ENCODE measurements around the gene ABLIM3. TPM values are rescaled to one million over a fixed set of nuclear protein-coding genes. Genes with fewer than 3 reads are reported as not detected.

Gene ABLIM3
- total and polyA plus RNA-seq, 2 experiments from 2014 or later, result 7.3 to 7.8 TPM

- Histone ChIP-seq H3K27me3 (no peaks in the 10 kb centered on the region), H3K9me3 (ENCODE audit: low read depth) (no peaks in the 10 kb centered on the region), H4K20me1 (ENCODE audit: insufficient read depth, poor library complexity, severe bottlenecking) (no peaks in the 10 kb centered on the region), H3K4me2 (no peak overlapping the region), H3K4me3 (no peak overlapping the region), H2AFZ (no peak overlapping the region), H3K36me3 (replicated peaks; ENCODE audit: insufficient read depth, low read depth) (no peaks in the 10 kb centered on the region), H3K79me2 (no peaks in the 10 kb centered on the region), H3K4me1 (ENCODE audit: insufficient read depth) (no peaks in the 10 kb centered on the region), H3K9me2 (replicated peaks; ENCODE audit: insufficient read depth) (no peaks in the 10 kb centered on the region), H3K27ac (no peak overlapping the region)
- TF ChIP-seq EZH2 (IDR thresholded peaks at IDR 0.05; ENCODE audit: borderline replicate concordance), result no peak
- no peak for TF ChIP-seq EZH2phosphoT487 (IDR thresholded peaks at IDR 0.05; ENCODE audit: low read depth, severe bottlenecking, unreplicated experiment)
- TF ChIP-seq CTCF (IDR thresholded peaks at IDR 0.05; ENCODE audit: poor library complexity), result no peak
- no peak for DNase-seq (ENCODE audit: low spot score)
Observed at GRCh38 chr5:149118463-149118862, 22.8 kb upstream of the ABLIM3 start.

GRCh38 chr5:149121145-149121544 lies 20.1 kb upstream of the ABLIM3 start:
- no peaks in the 10 kb centered on the region for H3K9me2 ChIP-seq (replicated peaks; ENCODE audit: insufficient read depth)
- no peak for TF ChIP-seq CTCF (IDR thresholded peaks at IDR 0.05; ENCODE audit: poor library complexity)
- no peak for TF ChIP-seq EZH2phosphoT487 (IDR thresholded peaks at IDR 0.05; ENCODE audit: low read depth, severe bottlenecking, unreplicated experiment)
- no peak for TF ChIP-seq EZH2 (IDR thresholded peaks at IDR 0.05; ENCODE audit: borderline replicate concordance)
- H4K20me1 ChIP-seq (ENCODE audit: insufficient read depth, poor library complexity, severe bottlenecking), result no peaks in the 10 kb centered on the region
- 84% methylated on average over 2 of the region's 2 CpGs for WGBS (ENCODE audit: low lambda C conversion rate, missing lambda C conversion rate)
- no peaks in the 10 kb centered on the region for H3K79me2 ChIP-seq
- H3K4me2 ChIP-seq, result no peak overlapping the region
- no peak overlapping the region for H3K27ac ChIP-seq
- H3K36me3 ChIP-seq (replicated peaks; ENCODE audit: insufficient read depth, low read depth), result no peaks in the 10 kb centered on the region
- H3K4me1 ChIP-seq (ENCODE audit: insufficient read depth), result peaks cover 7% of the 10 kb centered on the region
- no peaks in the 10 kb centered on the region for H3K9me3 ChIP-seq (ENCODE audit: low read depth)
- DNase-seq (ENCODE audit: low spot score), result no peak
- H3K27me3 ChIP-seq, result no peaks in the 10 kb centered on the region
- no peak overlapping the region for H2AFZ ChIP-seq
- H3K4me3 ChIP-seq, result no peak overlapping the region

GRCh38 chr5:149123211-149123610 lies 18.1 kb upstream of the ABLIM3 start:
- H3K4me2 ChIP-seq, result no peak overlapping the region

More at GRCh38 chr5:149123211-149123610, 18.1 kb upstream of the ABLIM3 start:
- Histone ChIP-seq H3K27me3 (no peaks in the 10 kb centered on the region), H4K20me1 (ENCODE audit: insufficient read depth, poor library complexity, severe bottlenecking) (no peaks in the 10 kb centered on the region), H3K79me2 (no peaks in the 10 kb centered on the region), H3K9me2 (replicated peaks; ENCODE audit: insufficient read depth) (no peaks in the 10 kb centered on the region), H2AFZ (no peak overlapping the region), H3K27ac (no peak overlapping the region), H3K4me1 (ENCODE audit: insufficient read depth) (peaks cover 12% of the 10 kb centered on the region), H3K4me3 (no peak overlapping the region), H3K36me3 (replicated peaks; ENCODE audit: insufficient read depth, low read depth) (no peaks in the 10 kb centered on the region), H3K9me3 (ENCODE audit: low read depth) (no peaks in the 10 kb centered on the region)
- no peak for DNase-seq (ENCODE audit: low spot score)
- 83% methylated on average over 9 of the region's 9 CpGs for WGBS (ENCODE audit: low lambda C conversion rate, missing lambda C conversion rate)
- TF ChIP-seq CTCF (IDR thresholded peaks at IDR 0.05; ENCODE audit: poor library complexity) (no peak), EZH2 (IDR thresholded peaks at IDR 0.05; ENCODE audit: borderline replicate concordance) (no peak), EZH2phosphoT487 (IDR thresholded peaks at IDR 0.05; ENCODE audit: low read depth, severe bottlenecking, unreplicated experiment) (no peak)

All from hepatocyte (in vitro differentiated cells).